ENCODE data around the gene SDK1. TPM values are rescaled to one million over a fixed set of nuclear protein-coding genes. Genes with fewer than 3 reads are reported as not detected.

Gene SDK1
- polyA plus RNA-seq, 2 of the 4 experiments (the other 2 are of a cell fraction), result 0.12 to 0.28 TPM

- TF ChIP-seq, protein P1, sequence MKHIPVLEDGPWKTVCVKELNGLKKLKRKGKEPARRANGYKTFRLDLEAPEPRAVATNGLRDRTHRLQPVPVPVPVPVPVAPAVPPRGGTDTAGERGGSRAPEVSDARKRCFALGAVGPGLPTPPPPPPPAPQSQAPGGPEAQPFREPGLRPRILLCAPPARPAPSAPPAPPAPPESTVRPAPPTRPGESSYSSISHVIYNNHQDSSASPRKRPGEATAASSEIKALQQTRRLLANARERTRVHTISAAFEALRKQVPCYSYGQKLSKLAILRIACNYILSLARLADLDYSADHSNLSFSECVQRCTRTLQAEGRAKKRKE (CRISPR knock-in tag; IDR thresholded peaks at IDR 0.05; ENCODE audit: low read depth), result no peak
- no peak for TF ChIP-seq REST (IDR thresholded peaks at IDR 0.05)
- TF ChIP-seq CBX2 (IDR thresholded peaks at IDR 0.05; ENCODE audit: borderline replicate concordance, low read depth), result no peak
These were observed 655.9 kb downstream of the SDK1 start (continued) for GRCh38 chr7:3956949-3957348.

- Histone ChIP-seq H3K4me3 (no peak overlapping the region), H3K4me2 (no peak overlapping the region), H3K27ac (no peak overlapping the region), H3K9me3 (no peaks in the 10 kb centered on the region), H3K4me1 (peaks cover 10% of the 10 kb centered on the region; the same call in 1 of the 3 replicates)
- ATAC-seq, result no peak
- ChIA-PET CTCF (interaction anchor here (0.8 kb wide), 1 partner anchor 78 kb away, joined by 3 read pairs; no protein-coding TSS in a partner anchor), POLR2A (no interaction called here)
- WGBS (ENCODE audit: missing lambda C conversion rate), result 52% methylated on average over 8 of the region's 8 CpGs
- no peak for DNase-seq (ENCODE audit: low read depth in 1 of 2, low spot score in 1 of 2)
- TF ChIP-seq HEYL (CRISPR knock-in tag; IDR thresholded peaks at IDR 0.05) (no peak), NR3C1 (IDR thresholded peaks at IDR 0.05) (no peak), REST (IDR thresholded peaks at IDR 0.05) (no peak), HOXB13 (CRISPR knock-in tag; IDR thresholded peaks at IDR 0.05; ENCODE audit: low read depth) (no peak), RCOR1 (IDR thresholded peaks at IDR 0.05; ENCODE audit: low read depth, low read length) (no peak), FOSB (CRISPR knock-in tag; IDR thresholded peaks at IDR 0.05) (no peak), CBX2 (IDR thresholded peaks at IDR 0.05; ENCODE audit: borderline replicate concordance, low read depth) (no peak), POLR2AphosphoS2 (conservative IDR thresholded peaks at IDR 0.05; ENCODE audit: low read length) (no peak), JUNB (IDR thresholded peaks at IDR 0.05) (no peak), ZC3H11A (IDR thresholded peaks at IDR 0.05) (no peak)
- no peak for FAIRE-seq
These were observed 656.5 kb downstream of the SDK1 start for GRCh38 chr7:3957472-3958108.

DNA sequence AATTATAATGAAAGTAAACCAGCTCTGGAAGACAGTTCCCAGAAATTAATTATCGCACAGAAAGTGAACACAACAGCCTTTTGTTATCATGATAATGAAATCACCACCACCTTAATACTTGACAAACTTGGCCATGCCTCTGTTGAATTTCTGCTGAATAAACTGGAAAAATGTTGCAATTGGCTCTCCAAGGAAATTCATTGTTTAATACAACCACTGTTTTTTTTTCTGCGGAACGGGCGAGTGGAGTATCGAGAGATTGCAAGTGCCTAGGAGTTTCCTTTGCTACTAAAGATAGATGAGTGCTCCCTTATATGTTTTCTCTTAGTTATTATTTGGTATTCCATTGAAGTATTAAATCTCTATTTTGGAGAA lies 657.0 kb downstream of the SDK1 start:
- TF ChIP-seq KDM1A (IDR thresholded peaks at IDR 0.05; ENCODE audit: low read depth), result no peak
- no peak for TF ChIP-seq HOXA7 (CRISPR knock-in tag; IDR thresholded peaks at IDR 0.05)
- TF ChIP-seq FOSB (CRISPR knock-in tag; IDR thresholded peaks at IDR 0.05), result no peak
- TF ChIP-seq CTCF (IDR thresholded peaks at IDR 0.05), result no peak
- no peak for TF ChIP-seq CHD4 (IDR thresholded peaks at IDR 0.05; ENCODE audit: borderline replicate concordance)
- no peak for TF ChIP-seq NFE2L2 (conservative IDR thresholded peaks at IDR 0.05; ENCODE audit: low read length)
- no peak for TF ChIP-seq RCOR1 (IDR thresholded peaks at IDR 0.05; ENCODE audit: low read depth, low read length)
- TF ChIP-seq E2F6 (IDR thresholded peaks at IDR 0.05; ENCODE audit: borderline replicate concordance, low read depth), result no peak
- TF ChIP-seq HOXB13 (CRISPR knock-in tag; IDR thresholded peaks at IDR 0.05; ENCODE audit: low read depth), result no peak
- TF ChIP-seq JUN (IDR thresholded peaks at IDR 0.05), result no peak
- TF ChIP-seq TFCP2L1 (CRISPR knock-in tag; IDR thresholded peaks at IDR 0.05), result no peak
- no peak for TF ChIP-seq PHF8 (IDR thresholded peaks at IDR 0.05; ENCODE audit: borderline replicate concordance, low read depth)
- no peak for TF ChIP-seq ESRRA (IDR thresholded peaks at IDR 0.05; ENCODE audit: borderline replicate concordance, low read length)
- no peak for TF ChIP-seq EP300 (IDR thresholded peaks at IDR 0.05)
- no peak for TF ChIP-seq SREBF2 (IDR thresholded peaks at IDR 0.05)
- no peak for TF ChIP-seq HOXB5 (CRISPR knock-in tag; IDR thresholded peaks at IDR 0.05)
- no peak for TF ChIP-seq NR3C1 (IDR thresholded peaks at IDR 0.05)

More for the DNA sequence above, 657.0 kb downstream of the SDK1 start:
- DNase-seq (ENCODE audit: low read depth in 1 of 2, low spot score in 1 of 2) (no peak), ATAC-seq (no peak), FAIRE-seq (no peak)
- ChIA-PET CTCF (interaction anchor here (0.8 kb wide), 1 partner anchor 78 kb away, joined by 3 read pairs; no protein-coding TSS in a partner anchor), POLR2A (no interaction called here)
- H3K4me1 ChIP-seq, result peaks cover 10% of the 10 kb centered on the region; the same call in 1 of the 3 replicates
- no peaks in the 10 kb centered on the region for H3K9me3 ChIP-seq
- WGBS (ENCODE audit: missing lambda C conversion rate), result 81% methylated on average over 5 of the region's 5 CpGs
- H3K4me2 ChIP-seq, result no peak overlapping the region
- no peak overlapping the region for H3K27ac ChIP-seq
- no peak overlapping the region for H3K4me3 ChIP-seq

Measured in A549 (cell line).